Activated CD8-positive, alpha-beta T cell treated with anti-CD3 and anti-CD28 coated beads for 36 hours (primary cell): ENCODE measurements around the gene SPINK6. TPM values are rescaled to one million over a fixed set of nuclear protein-coding genes. Genes with fewer than 3 reads are reported as not detected.

ENCODE experiments used
- ATAC-seq: fragments of 200-7000 bp; cut with Tn5 transposase; one replicate; pipeline ENCODE4 v1.10.0; 2021; ENCODE audit warnings: mild to moderate bottlenecking, moderate library complexity
- CTCF ChIA-PET: fragments of 350-600 bp; sonication (Branson Sonifier 250); formaldehyde crosslinking; loops from one replicate; lab custom pipeline; 2021; ENCODE audit warnings: antibody characterized with exemption; lab: Charles Lee
- POLR2A ChIA-PET: fragments of 350-600 bp; sonication (Branson Sonifier 250); formaldehyde crosslinking; loops from one replicate; lab custom pipeline; 2021; ENCODE audit warnings: antibody characterized with exemption; lab: Charles Lee
- DNase-seq: peaks from one replicate; pipeline ENCODE4 v3.0.0-alpha.2; 2020
- H3K27ac Mint-ChIP-seq: one replicate; pipeline ENCODE4 v1.8.0; 2021; ENCODE audit warnings: mild to moderate bottlenecking, mixed read lengths
- H3K27me3 Mint-ChIP-seq: one replicate; pipeline ENCODE4 v1.8.0; 2021; ENCODE audit warnings: mixed read lengths
- H3K36me3 Mint-ChIP-seq: one replicate; pipeline ENCODE4 v1.8.0; 2021; ENCODE audit warnings: low read depth, mixed read lengths
- H3K4me1 Mint-ChIP-seq: one replicate; pipeline ENCODE4 v1.8.0; 2021; ENCODE audit warnings: low read depth, mixed read lengths
- H3K4me3 Mint-ChIP-seq: one replicate; pipeline ENCODE4 v1.8.0; 2021; ENCODE audit warnings: mild to moderate bottlenecking, moderate library complexity, mixed read lengths
- H3K9me3 Mint-ChIP-seq: one replicate; pipeline ENCODE4 v1.8.0; 2021; ENCODE audit warnings: mixed read lengths
- CTCF ChIP-seq: fragments of 200-600 bp; IDR thresholded peaks from one replicate; pipeline ENCODE4 v1.8.0; 2022; ENCODE audit warnings: antibody characterized with exemption, mild to moderate bottlenecking
- intact Hi-C: fragments of 100-400 bp; cut with micrococcal nuclease; formaldehyde crosslinking; loops from one replicate; pipeline ENCODE4 v1.10.0; 2022
- total RNA-seq, 2 experiments: library from RNA; stranded (reverse); gene quantifications; one replicate each; pipeline ENCODE4 v1.2.3, GENCODE V29; 2021

SPINK6 gene
- total RNA-seq, 2 experiments from 2014 or later: not detected

GRCh38 chr5:148237785-148238417 lies 35.1 kb downstream of the SPINK6 start:
- Mint-ChIP-seq H3K27me3 (no peaks in the 10 kb centered on the region), H3K9me3 (peaks cover 1% of the 10 kb centered on the region), H3K27ac (no peak overlapping the region), H3K4me3 (no peak overlapping the region), H3K4me1 (no peaks in the 10 kb centered on the region), H3K36me3 (no peaks in the 10 kb centered on the region)
- ATAC-seq (no peak), DNase-seq (no peak)
- CTCF ChIA-PET: no interaction called here
- TF ChIP-seq CTCF: no peak
- intact Hi-C loops: no loop called here
- POLR2A ChIA-PET: no interaction called here

- H3K4me3 Mint-ChIP-seq: no peak within 1 kb of the TSS
- DNase-seq (no peak), ATAC-seq (no peak)
- H3K36me3 Mint-ChIP-seq: no peaks in the 10 kb centered on the region
- H3K27ac Mint-ChIP-seq: no peak within 1 kb of the TSS
- no peaks in the 10 kb centered on the region for H3K27me3 Mint-ChIP-seq
- H3K4me1 Mint-ChIP-seq: no peaks in the 10 kb centered on the region
- intact Hi-C loops: no loop called here
- ChIA-PET POLR2A (no interaction called here), CTCF (no interaction called here)
- H3K9me3 Mint-ChIP-seq: peaks cover 1% of the 10 kb centered on the region
- TF ChIP-seq CTCF: no peak
Measured at GRCh38 chr5:148238418-148238794, 35.6 kb downstream of the SPINK6 start, which contains the start of gene MARCOL. TSS of gene MARCOL (plus strand) at chr5:148238525. CDS start at chr5:148238598, 73 bp downstream.

GRCh38 chr5:148248894-148249293 lies 46.1 kb downstream of the SPINK6 start:
- CTCF ChIA-PET: no interaction called here
- no peak overlapping the region for H3K4me3 Mint-ChIP-seq
- intact Hi-C loops: no loop called here

GRCh38 chr5:148255456-148255855 lies 52.6 kb downstream of the SPINK6 start:
- Mint-ChIP-seq H3K36me3 (peaks cover 2% of the 10 kb centered on the region), H3K27ac (no peak overlapping the region), H3K9me3 (peaks cover 21% of the 10 kb centered on the region), H3K4me1 (no peaks in the 10 kb centered on the region), H3K27me3 (no peaks in the 10 kb centered on the region), H3K4me3 (no peak overlapping the region)
- TF ChIP-seq CTCF: no peak
- CTCF ChIA-PET: no interaction called here
- DNase-seq (no peak), ATAC-seq (no peak)
- POLR2A ChIA-PET: no interaction called here
- intact Hi-C loops: no loop called here

More at GRCh38 chr5:148248894-148249293, 46.1 kb downstream of the SPINK6 start:
- Mint-ChIP-seq H3K9me3 (peaks cover 2% of the 10 kb centered on the region), H3K4me1 (no peaks in the 10 kb centered on the region), H3K27me3 (peaks cover 2% of the 10 kb centered on the region), H3K27ac (no peak overlapping the region), H3K36me3 (no peaks in the 10 kb centered on the region)
- no peak for ATAC-seq
- DNase-seq: no peak
- POLR2A ChIA-PET: no interaction called here
- no peak for TF ChIP-seq CTCF

- Mint-ChIP-seq H3K4me1 (no peaks in the 10 kb centered on the region), H3K27me3 (peaks cover 1% of the 10 kb centered on the region), H3K9me3 (peaks cover 21% of the 10 kb centered on the region), H3K27ac (no peak overlapping the region), H3K36me3 (peaks cover 2% of the 10 kb centered on the region), H3K4me3 (no peak overlapping the region)
- ChIA-PET CTCF (no interaction called here), POLR2A (no interaction called here)
- DNase-seq (no peak), ATAC-seq (no peak)
- intact Hi-C loops: no loop called here
- no peak for TF ChIP-seq CTCF
Measured at GRCh38 chr5:148259288-148259687, 56.4 kb downstream of the SPINK6 start.
